ENCODE data around the gene BCDIN3D. TPM values are rescaled to one million over a fixed set of nuclear protein-coding genes. Genes with fewer than 3 reads are reported as not detected.

Gene BCDIN3D
- total RNA-seq, 1 donor from 2014 or later, result 4.2 TPM

GRCh38 chr12:49831717-49832116 is 11.2 kb downstream of the BCDIN3D start:
- Mint-ChIP-seq H3K4me3 (ENCODE audit: low read depth) (no peak overlapping the region), H3K27me3 (ENCODE audit: low read depth) (peaks cover 6% of the 10 kb centered on the region), H3K27ac (no peak overlapping the region), H3K4me1 (ENCODE audit: low read depth) (peaks cover 10% of the 10 kb centered on the region), H3K36me3 (ENCODE audit: low read depth) (no peaks in the 10 kb centered on the region), H3K9me3 (no peaks in the 10 kb centered on the region)
- intact Hi-C loops (cut with micrococcal nuclease), result no loop called here
- DNase-seq (ENCODE audit: low spot score), result no peak

- H3K4me1 Mint-ChIP-seq (ENCODE audit: low read depth), result peaks cover 10% of the 10 kb centered on the region
- peak within 1 kb of the TSS; percentile 93 for H3K4me3 Mint-ChIP-seq (ENCODE audit: low read depth)
- peak within 1 kb of the TSS; percentile 83 for H3K27ac Mint-ChIP-seq
- no peaks in the 10 kb centered on the region for H3K9me3 Mint-ChIP-seq
- DNase-seq (ENCODE audit: low spot score), result peak; percentile 88
- peaks cover 12% of the 10 kb centered on the region for H3K27me3 Mint-ChIP-seq (ENCODE audit: low read depth)
- H3K36me3 Mint-ChIP-seq (ENCODE audit: low read depth), result no peaks in the 10 kb centered on the region
- intact Hi-C loops (cut with micrococcal nuclease), result loop anchor here (1.0 to 5.0 kb wide), 2 partner anchors 15 to 121 kb away; partner anchors contain the start of genes BCDIN3D and FMNL3
Observed at GRCh38 chr12:49828133-49829091, 14.5 kb downstream of the BCDIN3D start, which contains the start of gene NCKAP5L. Gene NCKAP5L, minus strand, starts transcription at chr12:49828413. Its CDS starts 24,369 bp downstream, at chr12:49804044.

- no peaks in the 10 kb centered on the region for H3K9me3 Mint-ChIP-seq
- H3K4me3 Mint-ChIP-seq (ENCODE audit: low read depth), result peak overlapping the region; percentile 61
- H3K27ac Mint-ChIP-seq, result no peak overlapping the region
- intact Hi-C loops (cut with micrococcal nuclease), result loop anchor here (1.0 to 5.0 kb wide), 2 partner anchors 16 to 120 kb away; partner anchors contain the start of genes BCDIN3D and FMNL3
- no peak for DNase-seq (ENCODE audit: low spot score)
- H3K27me3 Mint-ChIP-seq (ENCODE audit: low read depth), result peaks cover 12% of the 10 kb centered on the region
- peaks cover 11% of the 10 kb centered on the region for H3K4me1 Mint-ChIP-seq (ENCODE audit: low read depth)
- no peaks in the 10 kb centered on the region for H3K36me3 Mint-ChIP-seq (ENCODE audit: low read depth)
Observed at GRCh38 chr12:49827401-49828099, 15.4 kb downstream of the BCDIN3D start.

- Mint-ChIP-seq H3K36me3 (ENCODE audit: low read depth) (no peaks in the 10 kb centered on the region), H3K4me1 (ENCODE audit: low read depth) (peaks cover 11% of the 10 kb centered on the region)
Observed at GRCh38 chr12:49827051-49827400, 15.9 kb downstream of the BCDIN3D start.

DNA sequence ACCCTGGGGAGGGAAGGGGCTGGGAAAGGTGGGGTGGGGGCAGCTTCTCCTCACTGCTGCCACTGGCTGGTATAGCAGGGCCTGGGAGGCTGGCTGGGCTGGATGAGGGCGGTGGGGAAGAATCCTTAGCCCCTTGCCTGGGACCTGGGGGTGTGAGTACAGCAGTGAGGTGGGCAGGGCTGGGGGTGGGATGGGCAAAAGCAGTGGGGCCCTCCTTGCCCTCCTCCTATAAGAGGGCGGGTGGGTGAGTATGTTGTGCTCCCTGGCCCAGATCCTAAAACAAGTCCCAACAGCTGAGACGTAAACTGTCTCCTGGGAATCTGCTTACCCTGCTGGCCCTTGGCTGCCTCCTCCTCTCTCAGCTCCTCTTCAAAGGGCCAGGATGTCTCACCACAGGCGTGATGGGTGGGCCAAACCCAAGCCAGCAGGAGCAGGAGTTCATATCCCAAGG is 16.9 kb downstream of the BCDIN3D start:
- Mint-ChIP-seq H3K9me3 (no peaks in the 10 kb centered on the region), H3K36me3 (ENCODE audit: low read depth) (no peaks in the 10 kb centered on the region), H3K27ac (no peak overlapping the region), H3K4me3 (ENCODE audit: low read depth) (no peak overlapping the region), H3K27me3 (ENCODE audit: low read depth) (peaks cover 12% of the 10 kb centered on the region), H3K4me1 (ENCODE audit: low read depth) (peaks cover 14% of the 10 kb centered on the region)
- no peak for DNase-seq (ENCODE audit: low spot score)
- intact Hi-C loops (cut with micrococcal nuclease), result loop anchor here (5.0 kb wide), 1 partner anchor 119 kb away; the partner anchor contains the start of gene FMNL3

More at GRCh38 chr12:49827051-49827400, 15.9 kb downstream of the BCDIN3D start:
- intact Hi-C loops (cut with micrococcal nuclease), result loop anchor here (5.0 kb wide), 1 partner anchor 120 kb away; the partner anchor contains the start of gene FMNL3
- Mint-ChIP-seq H3K27ac (no peak overlapping the region), H3K27me3 (ENCODE audit: low read depth) (peaks cover 12% of the 10 kb centered on the region), H3K9me3 (no peaks in the 10 kb centered on the region), H3K4me3 (ENCODE audit: low read depth) (peak overlapping the region; percentile 61)
- no peak for DNase-seq (ENCODE audit: low spot score)

- Mint-ChIP-seq H3K36me3 (ENCODE audit: low read depth) (no peaks in the 10 kb centered on the region), H3K27ac (no peak overlapping the region), H3K4me3 (ENCODE audit: low read depth) (no peak overlapping the region), H3K27me3 (ENCODE audit: low read depth) (peaks cover 12% of the 10 kb centered on the region), H3K9me3 (no peaks in the 10 kb centered on the region), H3K4me1 (ENCODE audit: low read depth) (peaks cover 17% of the 10 kb centered on the region)
- no peak for DNase-seq (ENCODE audit: low spot score)
- intact Hi-C loops (cut with micrococcal nuclease), result loop anchor here (5.0 kb wide), 1 partner anchor 118 kb away; the partner anchor contains the start of gene FMNL3
Observed at GRCh38 chr12:49825360-49825970, 17.4 kb downstream of the BCDIN3D start.

GRCh38 chr12:49824895-49825294 is 18.0 kb downstream of the BCDIN3D start:
- H3K36me3 Mint-ChIP-seq (ENCODE audit: low read depth), result no peaks in the 10 kb centered on the region
- intact Hi-C loops (cut with micrococcal nuclease), result loop anchor here (5.0 kb wide), 1 partner anchor 118 kb away; the partner anchor contains the start of gene FMNL3
- no peak overlapping the region for H3K4me3 Mint-ChIP-seq (ENCODE audit: low read depth)
- no peaks in the 10 kb centered on the region for H3K9me3 Mint-ChIP-seq
- no peak for DNase-seq (ENCODE audit: low spot score)
- H3K4me1 Mint-ChIP-seq (ENCODE audit: low read depth), result peaks cover 17% of the 10 kb centered on the region
- no peak overlapping the region for H3K27ac Mint-ChIP-seq
- peaks cover 12% of the 10 kb centered on the region for H3K27me3 Mint-ChIP-seq (ENCODE audit: low read depth)

DNA sequence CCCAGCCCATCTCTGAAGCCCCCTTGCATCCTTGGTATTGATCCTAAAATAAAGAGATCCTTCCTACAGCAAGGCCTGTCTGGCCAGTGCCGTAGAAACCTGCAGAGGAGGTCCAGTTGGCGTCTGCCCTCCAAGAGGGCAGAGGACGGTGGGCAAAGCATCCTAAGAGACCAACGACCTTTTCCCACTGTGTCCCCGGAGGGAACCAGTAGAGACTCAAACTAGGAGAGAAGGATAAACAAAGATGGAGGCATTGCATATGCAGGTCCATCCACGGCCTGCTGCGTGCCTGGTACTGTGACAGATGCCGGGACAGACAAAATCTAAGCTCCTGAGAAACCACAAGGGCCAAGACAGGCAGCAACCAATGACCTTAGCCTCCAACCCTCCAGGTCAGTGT is 18.5 kb downstream of the BCDIN3D start:
- Mint-ChIP-seq H3K27me3 (ENCODE audit: low read depth) (peaks cover 12% of the 10 kb centered on the region), H3K27ac (no peak overlapping the region), H3K4me1 (ENCODE audit: low read depth) (peaks cover 17% of the 10 kb centered on the region), H3K9me3 (no peaks in the 10 kb centered on the region), H3K4me3 (ENCODE audit: low read depth) (no peak overlapping the region), H3K36me3 (ENCODE audit: low read depth) (no peaks in the 10 kb centered on the region)
- intact Hi-C loops (cut with micrococcal nuclease), result no loop called here
- DNase-seq (ENCODE audit: low spot score), result no peak

- intact Hi-C loops (cut with micrococcal nuclease), result no loop called here
- Mint-ChIP-seq H3K27me3 (ENCODE audit: low read depth) (peaks cover 12% of the 10 kb centered on the region), H3K4me3 (ENCODE audit: low read depth) (no peak overlapping the region), H3K4me1 (ENCODE audit: low read depth) (peaks cover 13% of the 10 kb centered on the region), H3K9me3 (no peaks in the 10 kb centered on the region), H3K27ac (no peak overlapping the region), H3K36me3 (ENCODE audit: low read depth) (no peaks in the 10 kb centered on the region)
- no peak for DNase-seq (ENCODE audit: low spot score)
Observed at GRCh38 chr12:49823951-49824350, 19.0 kb downstream of the BCDIN3D start.

DNA sequence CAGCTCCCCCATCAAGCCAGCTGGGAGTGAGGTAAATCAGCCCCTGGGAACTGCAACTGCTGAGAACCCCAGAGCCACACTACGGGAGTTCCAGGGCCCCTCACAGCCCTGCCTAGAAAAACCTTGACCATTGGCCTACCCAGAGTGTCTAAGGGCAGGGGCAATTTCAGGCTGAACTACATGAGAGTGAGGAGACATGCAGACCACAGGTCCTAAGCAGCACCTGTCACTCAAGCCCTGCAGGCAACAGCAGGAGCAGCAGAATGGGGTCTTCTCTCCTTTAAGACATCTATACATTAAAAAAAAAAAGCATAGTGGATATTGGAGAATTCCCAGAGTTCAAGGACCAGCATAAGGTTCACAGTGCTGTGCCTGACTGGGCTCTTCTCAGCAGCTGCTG is 19.6 kb downstream of the BCDIN3D start:
- intact Hi-C loops (cut with micrococcal nuclease), result no loop called here
- H3K4me1 Mint-ChIP-seq (ENCODE audit: low read depth), result peaks cover 7% of the 10 kb centered on the region
- no peaks in the 10 kb centered on the region for H3K9me3 Mint-ChIP-seq
- H3K27ac Mint-ChIP-seq, result no peak overlapping the region
- no peak for DNase-seq (ENCODE audit: low spot score)
- H3K4me3 Mint-ChIP-seq (ENCODE audit: low read depth), result no peak overlapping the region
- H3K27me3 Mint-ChIP-seq (ENCODE audit: low read depth), result peaks cover 12% of the 10 kb centered on the region
- no peaks in the 10 kb centered on the region for H3K36me3 Mint-ChIP-seq (ENCODE audit: low read depth)

- Mint-ChIP-seq H3K27ac (peak overlapping the region; percentile 68), H3K36me3 (ENCODE audit: low read depth) (no peaks in the 10 kb centered on the region), H3K4me1 (ENCODE audit: low read depth) (peaks cover 7% of the 10 kb centered on the region), H3K4me3 (ENCODE audit: low read depth) (no peak overlapping the region), H3K9me3 (no peaks in the 10 kb centered on the region), H3K27me3 (ENCODE audit: low read depth) (peaks cover 5% of the 10 kb centered on the region)
- no peak for DNase-seq (ENCODE audit: low spot score)
- intact Hi-C loops (cut with micrococcal nuclease), result no loop called here
Observed at GRCh38 chr12:49821373-49822287, 21.3 kb downstream of the BCDIN3D start.
